ENCODE measurements around the gene BRAT1.

Gene BRAT1

DNA sequence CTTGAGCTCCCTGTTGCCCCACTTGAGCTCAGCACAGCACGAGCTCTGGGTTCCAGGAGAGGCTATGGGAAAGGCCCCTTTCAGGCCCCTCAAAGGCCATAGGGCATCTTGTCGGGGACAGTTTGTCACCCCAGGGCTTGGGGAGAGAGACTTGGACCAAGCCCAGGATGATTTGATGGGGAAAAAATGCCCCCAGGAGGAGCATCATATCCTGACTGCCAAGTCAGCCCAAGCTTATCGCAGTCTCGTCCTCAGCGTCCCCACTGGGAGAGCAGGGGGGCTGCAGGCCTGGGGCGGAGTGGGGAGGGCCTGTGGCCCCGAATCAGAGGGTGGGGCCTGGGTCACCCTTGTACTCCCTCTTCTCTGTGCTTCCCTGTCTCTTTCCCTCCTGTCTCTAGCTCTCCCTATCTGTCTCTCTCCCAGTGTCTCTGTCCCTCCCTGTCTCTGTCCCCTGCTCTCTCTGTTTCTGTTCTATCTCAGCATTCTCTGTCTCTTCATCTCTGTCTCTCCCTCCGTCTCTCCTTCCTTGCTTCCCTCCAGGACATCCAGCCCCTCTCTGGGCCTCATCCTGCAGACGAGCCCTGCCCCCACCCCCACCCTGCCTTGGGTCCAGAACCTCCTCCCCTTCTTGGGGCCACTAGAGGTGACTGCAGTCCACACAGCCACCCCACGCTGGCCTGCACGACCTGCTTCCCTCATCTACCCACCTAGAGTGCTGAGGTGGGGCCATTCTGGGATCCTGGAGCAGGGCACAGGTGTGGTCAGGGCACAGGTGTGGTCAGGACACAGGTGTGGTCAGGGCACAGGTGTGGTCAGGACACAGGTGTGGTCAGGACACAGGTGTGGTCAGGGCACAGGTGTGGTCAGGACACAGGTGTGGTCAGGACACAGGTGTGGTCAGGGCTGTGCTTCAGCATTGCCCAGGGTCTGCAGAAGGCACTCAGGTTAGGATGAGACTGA is 61.8 kb downstream of the BRAT1 start:
- H3K4me3 ChIP-seq (ENCODE audit: low read depth, low read length): no peak overlapping the region
- DNase-seq (ENCODE audit: low read depth): no peak
- TF ChIP-seq, protein P1, sequence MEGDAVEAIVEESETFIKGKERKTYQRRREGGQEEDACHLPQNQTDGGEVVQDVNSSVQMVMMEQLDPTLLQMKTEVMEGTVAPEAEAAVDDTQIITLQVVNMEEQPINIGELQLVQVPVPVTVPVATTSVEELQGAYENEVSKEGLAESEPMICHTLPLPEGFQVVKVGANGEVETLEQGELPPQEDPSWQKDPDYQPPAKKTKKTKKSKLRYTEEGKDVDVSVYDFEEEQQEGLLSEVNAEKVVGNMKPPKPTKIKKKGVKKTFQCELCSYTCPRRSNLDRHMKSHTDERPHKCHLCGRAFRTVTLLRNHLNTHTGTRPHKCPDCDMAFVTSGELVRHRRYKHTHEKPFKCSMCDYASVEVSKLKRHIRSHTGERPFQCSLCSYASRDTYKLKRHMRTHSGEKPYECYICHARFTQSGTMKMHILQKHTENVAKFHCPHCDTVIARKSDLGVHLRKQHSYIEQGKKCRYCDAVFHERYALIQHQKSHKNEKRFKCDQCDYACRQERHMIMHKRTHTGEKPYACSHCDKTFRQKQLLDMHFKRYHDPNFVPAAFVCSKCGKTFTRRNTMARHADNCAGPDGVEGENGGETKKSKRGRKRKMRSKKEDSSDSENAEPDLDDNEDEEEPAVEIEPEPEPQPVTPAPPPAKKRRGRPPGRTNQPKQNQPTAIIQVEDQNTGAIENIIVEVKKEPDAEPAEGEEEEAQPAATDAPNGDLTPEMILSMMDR (conservative IDR thresholded peaks at IDR 0.05; ENCODE audit: low read depth, low read length): no peak

DNA sequence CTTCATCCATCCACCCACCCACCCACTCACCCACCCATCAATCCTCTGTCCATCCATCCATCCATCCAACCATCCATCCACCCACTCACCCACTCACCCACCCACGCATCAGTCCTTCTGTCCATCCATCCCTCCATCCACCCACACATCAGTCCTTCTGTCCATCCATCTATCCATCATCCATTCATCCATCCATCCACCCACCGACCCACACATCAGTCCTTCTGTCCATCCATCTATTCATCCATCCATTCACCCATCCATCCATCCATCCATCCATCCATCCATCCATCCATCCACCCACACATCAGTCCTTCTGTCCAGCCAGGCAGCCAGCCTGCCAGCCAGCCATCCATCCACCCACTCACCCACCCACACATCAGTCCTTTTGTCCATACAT is 63.3 kb downstream of the BRAT1 start:
- no peak for DNase-seq (ENCODE audit: low read depth)
- TF ChIP-seq, protein P1 (conservative IDR thresholded peaks at IDR 0.05; ENCODE audit: low read depth, low read length): no peak
- H3K4me3 ChIP-seq (ENCODE audit: low read depth, low read length): no peak overlapping the region

DNA sequence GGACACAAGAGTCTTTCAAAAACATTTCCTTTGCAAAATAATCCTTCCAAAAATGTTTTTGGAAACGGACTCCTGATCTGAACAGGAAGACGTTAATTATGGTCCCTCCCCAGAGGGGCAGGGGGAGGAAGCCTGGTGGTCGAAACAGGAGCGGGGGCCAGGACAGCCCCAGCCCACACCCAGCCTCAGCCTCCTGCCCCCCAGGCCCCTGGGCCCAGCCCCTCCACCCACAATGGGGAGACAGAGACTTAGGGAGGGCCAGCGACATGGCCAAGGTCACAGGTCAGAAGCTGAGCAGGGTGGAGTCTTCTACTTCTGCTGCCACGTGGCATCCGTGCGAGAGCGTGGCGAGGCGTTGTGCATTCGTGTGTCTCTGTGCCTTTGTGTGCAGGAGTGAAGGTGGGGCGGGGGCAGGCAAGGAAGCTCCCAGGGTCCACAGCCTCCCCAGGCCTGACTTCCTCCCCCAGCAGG is 65.1 kb downstream of the BRAT1 start:
- no peak overlapping the region for H3K4me3 ChIP-seq (ENCODE audit: low read depth, low read length)
- TF ChIP-seq, protein P1 (conservative IDR thresholded peaks at IDR 0.05; ENCODE audit: low read depth, low read length): no peak
- no peak for DNase-seq (ENCODE audit: low read depth)

DNA sequence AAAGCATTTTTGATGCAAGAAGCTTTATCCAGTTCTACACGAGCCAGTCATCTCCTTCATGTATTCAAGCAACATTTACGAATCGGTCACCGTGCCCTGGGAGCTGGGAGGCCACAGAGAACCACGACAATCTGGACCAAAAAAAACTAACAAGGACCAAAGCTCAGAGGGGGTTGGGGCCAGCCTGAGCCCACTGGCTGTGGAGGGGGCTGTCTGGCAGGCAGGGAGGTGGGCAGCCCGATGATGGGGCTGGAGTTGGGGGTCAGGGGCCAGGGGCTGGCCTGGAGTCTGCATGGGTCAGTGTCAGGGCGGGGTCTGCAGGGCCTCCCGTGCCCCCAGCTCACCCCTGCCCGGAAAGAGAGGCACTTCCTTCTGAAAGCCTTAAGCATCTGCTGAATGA is 66.6 kb downstream of the BRAT1 start:
- no peak for DNase-seq (ENCODE audit: low read depth)
- TF ChIP-seq, protein P1 (conservative IDR thresholded peaks at IDR 0.05; ENCODE audit: low read depth, low read length): no peak
- no peak overlapping the region for H3K4me3 ChIP-seq (ENCODE audit: low read depth, low read length)

DNA sequence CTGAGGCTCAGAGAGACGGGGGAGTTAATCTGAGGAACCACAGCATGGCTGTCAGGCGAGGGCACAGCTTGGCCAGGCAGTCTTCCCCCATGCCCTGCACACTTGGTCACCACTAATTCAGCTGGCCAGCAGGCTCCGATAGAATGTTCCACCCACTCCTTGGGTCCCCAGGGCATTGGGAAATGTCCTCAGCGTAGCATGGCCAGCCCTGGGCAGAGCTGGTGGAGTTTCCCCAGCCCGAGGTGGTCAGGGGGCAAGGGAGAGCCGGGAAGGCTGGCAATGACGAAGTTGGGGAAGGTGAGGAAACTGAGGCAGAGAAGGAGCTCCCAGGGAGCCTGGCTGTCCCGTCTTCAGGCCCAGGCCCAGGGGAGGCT is 67.1 kb downstream of the BRAT1 start:
- DNase-seq (ENCODE audit: low read depth): no peak
- TF ChIP-seq, protein P1 (conservative IDR thresholded peaks at IDR 0.05; ENCODE audit: low read depth, low read length): no peak
- H3K4me3 ChIP-seq (ENCODE audit: low read depth, low read length): no peak overlapping the region

Measured in choroid plexus epithelial cell (primary cell).